Measurements from ENCODE around the gene NCOA3. TPM values are rescaled to one million over a fixed set of nuclear protein-coding genes. Genes with fewer than 3 reads are reported as not detected.

The NCOA3 gene
- total RNA-seq, 1 experiment from 2014 or later, result 31.1 TPM

GRCh38 chr20:47647994-47648393 lies 146.3 kb downstream of the NCOA3 start:
- BruUV-seq (replicated peaks), result no TSS peak
- ChIA-PET POLR2A (ENCODE audit: unreplicated experiment) (no interaction called here), CTCF (no interaction called here)
- Histone ChIP-seq H3K4me2 (ENCODE audit: low read length) (no peak overlapping the region), H3K36me3 (ENCODE audit: low read depth, low read length) (peaks cover 35% of the 10 kb centered on the region), H4K20me1 (ENCODE audit: low read length) (no peaks in the 10 kb centered on the region), H3K27me3 (ENCODE audit: low read length) (no peaks in the 10 kb centered on the region), H3K27ac (ENCODE audit: low read length) (no peak overlapping the region), H3F3A (ENCODE audit: low read length, unreplicated experiment) (no peaks in the 10 kb centered on the region), H3K4me3 (ENCODE audit: low read length) (no peak overlapping the region), H3K9me3 (ENCODE audit: low read length) (no peaks in the 10 kb centered on the region), H3K9ac (ENCODE audit: low read length) (no peak overlapping the region), H3K4me1 (ENCODE audit: insufficient read depth, low read length) (no peaks in the 10 kb centered on the region), H3K9me2 (replicated peaks; ENCODE audit: low read length) (no peaks in the 10 kb centered on the region), H2AFZ (ENCODE audit: low read length) (no peak overlapping the region), H3K79me2 (ENCODE audit: low read length) (no peaks in the 10 kb centered on the region)
- ATAC-seq (no peak), DNase-seq (no peak)
- intact Hi-C loops (cut with micrococcal nuclease), result no loop called here
- TF ChIP-seq CTCF (conservative IDR thresholded peaks at IDR 0.05; ENCODE audit: low read depth, low read length) (no peak), EZH2 (IDR thresholded peaks at IDR 0.05; ENCODE audit: low read length, unreplicated experiment) (no peak), EZH2phosphoT487 (IDR thresholded peaks at IDR 0.05; ENCODE audit: borderline replicate concordance, low read length) (no peak)

GRCh38 chr20:47648943-47649342 lies 147.3 kb downstream of the NCOA3 start:
- ATAC-seq (no peak), DNase-seq (no peak)
- H3K9me3 ChIP-seq (ENCODE audit: low read length), result no peaks in the 10 kb centered on the region
- POLR2A ChIA-PET (ENCODE audit: unreplicated experiment), result interaction anchor here (0.5 kb wide), 1 partner anchor 17 kb away, joined by 8 read pairs; no protein-coding TSS in a partner anchor
- no peak overlapping the region for H3K4me2 ChIP-seq (ENCODE audit: low read length)
- intact Hi-C loops (cut with micrococcal nuclease), result no loop called here
- H3F3A ChIP-seq (ENCODE audit: low read length, unreplicated experiment), result no peaks in the 10 kb centered on the region
- H3K9me2 ChIP-seq (replicated peaks; ENCODE audit: low read length), result no peaks in the 10 kb centered on the region
- H3K4me3 ChIP-seq (ENCODE audit: low read length), result no peak overlapping the region
- H3K4me1 ChIP-seq (ENCODE audit: insufficient read depth, low read length), result no peaks in the 10 kb centered on the region
- CTCF ChIA-PET, result no interaction called here
- TF ChIP-seq CTCF (conservative IDR thresholded peaks at IDR 0.05; ENCODE audit: low read depth, low read length), result no peak
- TF ChIP-seq EZH2phosphoT487 (IDR thresholded peaks at IDR 0.05; ENCODE audit: borderline replicate concordance, low read length), result no peak
- TF ChIP-seq EZH2 (IDR thresholded peaks at IDR 0.05; ENCODE audit: low read length, unreplicated experiment), result no peak
- H4K20me1 ChIP-seq (ENCODE audit: low read length), result no peaks in the 10 kb centered on the region
- BruUV-seq (replicated peaks), result no TSS peak
- H3K27me3 ChIP-seq (ENCODE audit: low read length), result no peaks in the 10 kb centered on the region
- no peaks in the 10 kb centered on the region for H3K79me2 ChIP-seq (ENCODE audit: low read length)
- H2AFZ ChIP-seq (ENCODE audit: low read length), result no peak overlapping the region
- peaks cover 44% of the 10 kb centered on the region for H3K36me3 ChIP-seq (ENCODE audit: low read depth, low read length)
- no peak overlapping the region for H3K27ac ChIP-seq (ENCODE audit: low read length)
- no peak overlapping the region for H3K9ac ChIP-seq (ENCODE audit: low read length)

DNA sequence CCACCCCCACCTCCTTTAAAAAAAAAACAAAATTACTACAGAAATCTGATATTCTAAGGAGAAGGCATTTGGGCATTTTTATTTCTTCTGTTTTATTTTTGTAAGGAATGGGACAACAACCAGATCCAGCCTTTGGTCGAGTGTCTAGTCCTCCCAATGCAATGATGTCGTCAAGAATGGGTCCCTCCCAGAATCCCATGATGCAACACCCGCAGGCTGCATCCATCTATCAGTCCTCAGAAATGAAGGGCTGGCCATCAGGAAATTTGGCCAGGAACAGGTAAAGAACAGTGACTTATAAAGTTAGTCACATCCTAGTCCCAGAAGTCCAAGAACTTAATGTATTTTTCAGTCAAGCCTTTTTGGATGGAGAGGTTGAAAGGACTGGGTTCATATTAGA lies 150.6 kb downstream of the NCOA3 start:
- ChIA-PET CTCF (no interaction called here), POLR2A (ENCODE audit: unreplicated experiment) (no interaction called here)
- Histone ChIP-seq H4K20me1 (ENCODE audit: low read length) (no peaks in the 10 kb centered on the region), H3K4me3 (ENCODE audit: low read length) (no peak overlapping the region), H3K9me2 (replicated peaks; ENCODE audit: low read length) (no peaks in the 10 kb centered on the region), H3K27me3 (ENCODE audit: low read length) (no peaks in the 10 kb centered on the region), H3K36me3 (ENCODE audit: low read depth, low read length) (peaks cover 68% of the 10 kb centered on the region), H3K27ac (ENCODE audit: low read length) (no peak overlapping the region), H3K9me3 (ENCODE audit: low read length) (no peaks in the 10 kb centered on the region), H3K4me2 (ENCODE audit: low read length) (no peak overlapping the region), H3F3A (ENCODE audit: low read length, unreplicated experiment) (no peaks in the 10 kb centered on the region), H2AFZ (ENCODE audit: low read length) (no peak overlapping the region), H3K79me2 (ENCODE audit: low read length) (no peaks in the 10 kb centered on the region), H3K9ac (ENCODE audit: low read length) (no peak overlapping the region), H3K4me1 (ENCODE audit: insufficient read depth, low read length) (no peaks in the 10 kb centered on the region)
- intact Hi-C loops (cut with micrococcal nuclease), result no loop called here
- BruUV-seq (replicated peaks), result no TSS peak
- no peak for TF ChIP-seq EZH2phosphoT487 (IDR thresholded peaks at IDR 0.05; ENCODE audit: borderline replicate concordance, low read length)
- no peak for TF ChIP-seq EZH2 (IDR thresholded peaks at IDR 0.05; ENCODE audit: low read length, unreplicated experiment)
- no peak for TF ChIP-seq CTCF (conservative IDR thresholded peaks at IDR 0.05; ENCODE audit: low read depth, low read length)
- DNase-seq (no peak), ATAC-seq (peak; percentile 18; the same call in 1 of the 2 replicates)
